HAP-1 (cell line): Measurements from ENCODE around the gene RUNX2.
A peak's percentile ranks its signal among the peaks of the same experiment; 100 is the strongest.

Experiments used
- DNase-seq, 2 experiments: peaks; one replicate each; pipeline ENCODE4 v3.0.0-alpha.2; 2016 to 2020; ENCODE audit warnings: low spot score in 2 of 2
- H3K27me3 ChIP-seq: fragments of 250-450 bp; sonication (Bioruptor Pico); 2 replicates; pipeline ENCODE4 v1.5.1; 2020; ENCODE audit warnings: low read depth, mild to moderate bottlenecking, moderate library complexity
- H3K36me3 ChIP-seq: fragments of 250-450 bp; sonication (Bioruptor Pico); replicated peaks from 2 replicates; pipeline ENCODE4 v1.5.1; 2020; ENCODE audit warnings: mild to moderate bottlenecking
- H3K4me1 ChIP-seq: fragments of 250-450 bp; sonication (Bioruptor Pico); 2 replicates; pipeline ENCODE4 v1.5.1; 2020; ENCODE audit warnings: mild to moderate bottlenecking
- H3K4me3 ChIP-seq: fragments of 250-450 bp; sonication (Bioruptor Pico); 2 replicates; pipeline ENCODE4 v1.5.1; 2020; ENCODE audit warnings: mild to moderate bottlenecking, moderate library complexity
- H3K9me3 ChIP-seq: fragments of 250-450 bp; sonication (Bioruptor Pico); 2 replicates; pipeline ENCODE4 v1.5.1; 2020; ENCODE audit warnings: mild to moderate bottlenecking, moderate library complexity
- in situ Hi-C: fragments of 300-500 bp; cut with MboI; formaldehyde crosslinking; loops from 3 replicates; pipeline ENCODE4 v1.14.3; 2020; ENCODE audit warnings: low sequenced_read_pairs, inconsistent platforms, mixed read lengths

Gene RUNX2

GRCh38 chr6:45688180-45688579 lies 360.1 kb downstream of the RUNX2 start:
- in situ Hi-C loops, result no loop called here
- Histone ChIP-seq H3K27me3 (no peaks in the 10 kb centered on the region; the same call in 1 of the 2 replicates), H3K9me3 (no peaks in the 10 kb centered on the region), H3K4me3 (no peak overlapping the region), H3K36me3 (no peaks in the 10 kb centered on the region), H3K4me1 (no peaks in the 10 kb centered on the region)
- no peak for DNase-seq

DNA sequence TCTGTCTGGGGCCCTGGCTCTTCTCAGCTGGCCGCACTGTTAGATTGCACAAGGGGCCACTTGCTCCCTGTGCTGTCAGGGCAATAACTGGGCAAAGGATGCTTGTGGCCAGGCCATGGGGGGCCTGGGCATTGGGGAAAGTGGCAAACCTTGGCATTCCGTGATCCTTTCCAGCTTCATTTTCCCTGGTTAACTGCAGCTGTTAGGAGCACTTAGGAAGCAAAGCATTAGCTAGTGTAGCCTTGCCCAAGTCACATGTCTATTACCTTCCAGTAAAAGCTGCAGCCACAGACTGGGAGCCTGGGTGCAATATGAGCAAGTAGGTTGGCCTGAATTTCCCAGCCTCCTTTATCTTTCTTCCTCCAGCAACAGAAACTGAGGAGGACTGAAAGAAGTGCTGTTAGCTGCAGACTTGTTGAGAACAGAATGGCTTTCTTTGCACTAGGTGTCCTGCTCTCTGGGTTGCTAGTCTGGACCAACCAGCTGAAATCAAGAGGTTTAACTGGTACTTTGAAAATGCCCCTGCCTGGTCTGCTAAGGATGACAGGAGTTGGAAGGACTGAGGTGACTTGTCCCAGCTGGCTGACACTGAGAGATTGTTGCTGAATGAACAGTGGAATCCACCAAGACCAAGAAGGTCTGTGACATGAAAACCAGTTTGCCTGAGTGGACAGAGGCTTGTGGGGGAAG lies 361.9 kb downstream of the RUNX2 start:
- no peaks in the 10 kb centered on the region for H3K4me1 ChIP-seq
- H3K36me3 ChIP-seq, result no peaks in the 10 kb centered on the region
- in situ Hi-C loops, result no loop called here
- H3K4me3 ChIP-seq, result no peak overlapping the region
- H3K27me3 ChIP-seq, result no peaks in the 10 kb centered on the region
- no peak for DNase-seq
- no peaks in the 10 kb centered on the region for H3K9me3 ChIP-seq

- H3K36me3 ChIP-seq, result no peaks in the 10 kb centered on the region
- H3K4me1 ChIP-seq, result no peaks in the 10 kb centered on the region
- in situ Hi-C loops, result no loop called here
- no peaks in the 10 kb centered on the region for H3K9me3 ChIP-seq
- DNase-seq, result no peak
- no peaks in the 10 kb centered on the region for H3K27me3 ChIP-seq
- no peak overlapping the region for H3K4me3 ChIP-seq
Measured at GRCh38 chr6:45690846-45691245, 362.7 kb downstream of the RUNX2 start.

DNA sequence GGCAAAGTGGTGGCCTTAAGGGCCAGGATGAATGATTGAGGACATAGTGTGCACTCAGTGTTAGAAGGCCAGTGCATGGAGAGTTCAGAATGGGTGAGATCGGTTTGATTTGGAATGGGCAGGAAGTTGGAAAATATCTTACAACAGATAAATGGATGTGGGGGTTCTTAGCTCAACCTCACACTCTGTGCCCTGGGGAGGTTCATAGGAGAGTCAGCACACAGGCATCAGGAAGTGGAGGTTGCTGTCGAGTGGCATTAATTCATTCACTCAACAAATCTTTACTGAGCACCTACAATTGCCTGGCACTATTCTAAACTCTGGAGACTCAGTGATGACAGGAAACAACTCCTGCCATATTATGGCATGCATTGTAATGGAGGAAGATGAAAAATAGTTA lies 363.3 kb downstream of the RUNX2 start:
- no peak for DNase-seq
- H3K27me3 ChIP-seq, result no peaks in the 10 kb centered on the region
- no peaks in the 10 kb centered on the region for H3K4me1 ChIP-seq
- H3K36me3 ChIP-seq, result no peaks in the 10 kb centered on the region
- H3K9me3 ChIP-seq, result no peaks in the 10 kb centered on the region
- in situ Hi-C loops, result no loop called here
- H3K4me3 ChIP-seq, result no peak overlapping the region

DNA sequence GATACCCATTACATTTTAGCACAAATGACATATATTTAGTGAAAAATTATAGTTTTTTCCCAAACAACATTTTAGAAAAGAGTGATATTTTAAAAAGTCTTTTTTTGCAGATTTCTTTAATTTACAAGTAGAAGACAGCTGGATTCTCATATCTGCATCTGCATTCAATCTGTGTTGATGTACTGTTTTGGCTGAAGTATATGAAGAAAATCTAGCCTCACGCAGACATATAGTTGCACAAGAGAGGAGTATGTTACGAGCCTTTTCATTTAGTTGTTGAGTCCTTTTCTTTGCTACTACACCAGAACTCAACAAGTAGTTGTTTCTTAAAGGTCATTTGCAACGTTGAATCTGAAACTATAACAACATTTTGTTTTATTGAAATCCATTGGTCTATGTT lies 363.9 kb downstream of the RUNX2 start:
- H3K4me3 ChIP-seq, result no peak overlapping the region
- in situ Hi-C loops, result no loop called here
- no peaks in the 10 kb centered on the region for H3K36me3 ChIP-seq
- H3K27me3 ChIP-seq, result no peaks in the 10 kb centered on the region
- no peak for DNase-seq
- no peaks in the 10 kb centered on the region for H3K9me3 ChIP-seq
- no peaks in the 10 kb centered on the region for H3K4me1 ChIP-seq

GRCh38 chr6:45696738-45697137 lies 368.6 kb downstream of the RUNX2 start:
- H3K4me3 ChIP-seq, result no peak overlapping the region
- H3K9me3 ChIP-seq, result no peaks in the 10 kb centered on the region
- in situ Hi-C loops, result no loop called here
- no peaks in the 10 kb centered on the region for H3K27me3 ChIP-seq
- H3K4me1 ChIP-seq, result no peaks in the 10 kb centered on the region
- no peak for DNase-seq
- H3K36me3 ChIP-seq, result no peaks in the 10 kb centered on the region

- no peak overlapping the region for H3K4me3 ChIP-seq
- no peaks in the 10 kb centered on the region for H3K27me3 ChIP-seq
- no peaks in the 10 kb centered on the region for H3K4me1 ChIP-seq
- in situ Hi-C loops, result no loop called here
- DNase-seq, result no peak
- no peaks in the 10 kb centered on the region for H3K36me3 ChIP-seq
- H3K9me3 ChIP-seq, result no peaks in the 10 kb centered on the region
Measured at GRCh38 chr6:45697605-45698004, 369.5 kb downstream of the RUNX2 start.

DNA sequence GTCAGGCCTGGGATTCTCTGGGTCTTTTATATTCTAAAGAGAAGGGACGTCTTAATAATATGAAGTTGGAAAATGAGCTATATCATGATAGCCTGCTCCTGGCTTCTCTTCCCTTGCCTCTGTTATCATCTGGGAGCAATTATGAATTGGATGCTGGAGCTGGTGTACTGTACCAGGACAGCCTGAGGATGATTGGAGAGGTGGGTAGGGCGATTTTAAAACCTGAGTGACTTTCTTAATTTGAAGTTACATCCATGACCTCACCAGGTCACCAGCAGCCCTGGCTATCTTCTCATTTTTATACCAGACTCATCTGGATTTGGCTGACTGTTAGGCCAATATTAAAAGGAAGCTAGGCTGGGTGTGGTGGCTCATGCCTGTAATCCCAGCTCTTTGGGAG lies 369.9 kb downstream of the RUNX2 start:
- no peak for DNase-seq
- in situ Hi-C loops, result no loop called here
- H3K4me1 ChIP-seq, result no peaks in the 10 kb centered on the region

GRCh38 chr6:45699663-45700062 lies 371.5 kb downstream of the RUNX2 start:
- DNase-seq, result peak in 1 of 2 experiments; percentile 3

More for the DNA sequence above, 369.9 kb downstream of the RUNX2 start:
- Histone ChIP-seq H3K9me3 (no peaks in the 10 kb centered on the region), H3K36me3 (no peaks in the 10 kb centered on the region), H3K27me3 (0 out of 2 replicates have a peak, but pooled peaks cover under 1% of the 10 kb centered on the region), H3K4me3 (no peak overlapping the region)

DNA sequence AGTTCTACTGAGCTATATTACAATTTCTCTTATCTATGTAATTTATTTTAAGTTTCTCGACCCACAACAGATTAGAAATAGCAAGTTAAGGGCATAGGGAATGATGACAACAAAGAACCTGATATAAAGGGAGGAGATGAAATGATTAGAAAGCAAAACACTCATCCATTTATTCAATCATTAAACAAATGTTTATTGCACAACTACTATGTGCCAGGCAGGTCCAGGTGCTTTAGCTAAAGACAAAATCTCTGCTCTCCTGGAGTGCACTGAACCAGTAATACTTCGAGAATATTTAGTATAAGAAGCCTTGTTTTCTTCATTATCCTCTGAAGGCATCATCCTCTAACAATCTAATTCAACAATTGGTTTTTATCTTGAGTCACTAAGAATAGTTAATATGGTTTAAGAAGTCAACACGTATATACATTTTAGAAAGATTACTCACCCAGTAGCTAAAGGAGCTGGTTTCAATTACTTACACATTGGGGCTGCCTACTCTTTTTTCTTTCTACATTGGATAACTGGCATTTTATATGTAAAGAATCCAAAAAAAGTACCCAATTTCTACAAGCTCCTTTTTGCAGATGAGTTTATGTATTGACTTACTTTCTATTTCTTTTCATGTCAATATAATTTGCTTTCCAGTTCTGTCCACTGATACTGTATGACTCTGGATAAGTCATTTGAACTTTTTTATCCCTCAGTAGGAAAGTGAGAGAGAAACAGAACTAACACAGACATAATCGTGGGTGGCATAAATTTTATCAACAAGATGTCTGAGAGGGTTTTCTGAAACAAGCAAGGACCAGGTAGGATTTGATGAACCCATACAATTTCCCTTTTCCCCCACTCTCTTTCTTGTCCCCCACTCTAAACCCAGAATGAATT lies 375.0 kb downstream of the RUNX2 start:
- Histone ChIP-seq H3K27me3 (0 out of 2 replicates have a peak, but pooled peaks cover 2% of the 10 kb centered on the region), H3K4me1 (no peaks in the 10 kb centered on the region), H3K9me3 (no peaks in the 10 kb centered on the region), H3K36me3 (no peaks in the 10 kb centered on the region), H3K4me3 (no peak overlapping the region)
- no peak for DNase-seq
- in situ Hi-C loops, result no loop called here

More at GRCh38 chr6:45699663-45700062, 371.5 kb downstream of the RUNX2 start:
- in situ Hi-C loops, result no loop called here
- Histone ChIP-seq H3K27me3 (0 out of 2 replicates have a peak, but pooled peaks cover 2% of the 10 kb centered on the region), H3K4me3 (no peak overlapping the region), H3K4me1 (no peaks in the 10 kb centered on the region), H3K36me3 (no peaks in the 10 kb centered on the region), H3K9me3 (no peaks in the 10 kb centered on the region)

- H3K27me3 ChIP-seq, result 0 out of 2 replicates have a peak, but pooled peaks cover 2% of the 10 kb centered on the region
- in situ Hi-C loops, result no loop called here
Measured at GRCh38 chr6:45704056-45704800, 376.1 kb downstream of the RUNX2 start.

DNA sequence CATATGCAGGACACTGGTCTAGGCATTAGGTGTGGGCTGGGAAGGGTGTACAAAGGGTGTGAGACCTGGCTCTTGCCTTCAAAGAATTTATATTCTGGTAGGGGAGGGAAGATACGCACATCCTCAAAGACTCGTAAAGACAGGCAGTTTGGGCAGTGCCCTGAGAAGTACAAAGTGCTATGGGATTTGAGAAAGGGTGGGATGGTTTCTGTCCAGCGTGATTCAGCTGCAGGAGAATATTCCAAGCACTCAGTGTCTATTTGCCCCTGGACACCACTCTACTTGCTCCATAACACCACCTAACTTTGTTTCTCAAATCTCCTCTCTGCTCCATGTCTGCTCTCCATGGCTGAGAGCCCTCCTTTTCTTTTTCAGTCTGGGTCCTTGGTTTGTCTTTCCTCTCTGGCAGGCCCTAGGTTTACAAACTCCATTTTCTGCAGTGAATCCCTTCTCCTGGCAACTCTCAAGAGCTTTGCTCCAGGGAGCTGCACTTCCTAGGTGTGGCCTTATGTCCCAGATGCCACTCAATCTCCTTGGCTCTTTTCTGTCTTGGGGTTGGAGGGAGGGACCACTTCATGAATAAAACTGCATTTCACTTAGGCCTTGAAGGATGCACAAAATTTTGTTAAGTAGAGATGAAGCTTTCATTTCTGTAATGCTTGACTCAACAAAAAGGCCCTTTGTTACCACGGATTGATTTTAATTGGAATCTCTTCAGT lies 377.2 kb downstream of the RUNX2 start:
- Histone ChIP-seq H3K9me3 (no peaks in the 10 kb centered on the region), H3K36me3 (no peaks in the 10 kb centered on the region), H3K4me3 (no peak overlapping the region), H3K4me1 (no peaks in the 10 kb centered on the region), H3K27me3 (0 out of 2 replicates have a peak, but pooled peaks cover 2% of the 10 kb centered on the region)
- DNase-seq, result no peak
- in situ Hi-C loops, result no loop called here

More at GRCh38 chr6:45704056-45704800, 376.1 kb downstream of the RUNX2 start:
- no peaks in the 10 kb centered on the region for H3K4me1 ChIP-seq
- no peak overlapping the region for H3K4me3 ChIP-seq
- DNase-seq, result no peak
- no peaks in the 10 kb centered on the region for H3K36me3 ChIP-seq
- H3K9me3 ChIP-seq, result no peaks in the 10 kb centered on the region

GRCh38 chr6:45706319-45706718 lies 378.2 kb downstream of the RUNX2 start:
- Histone ChIP-seq H3K27me3 (0 out of 2 replicates have a peak, but pooled peaks cover 2% of the 10 kb centered on the region), H3K36me3 (no peaks in the 10 kb centered on the region), H3K4me3 (no peak overlapping the region), H3K4me1 (no peaks in the 10 kb centered on the region), H3K9me3 (no peaks in the 10 kb centered on the region)
- DNase-seq, result no peak
- in situ Hi-C loops, result no loop called here
